Measurements from ENCODE around the gene ALDH7A1.
"Not testable (repeated sequence)": the region's sequence is repeated elsewhere in the genome, so short reads cannot be mapped to it uniquely, and the experiment has no call there.

Gene ALDH7A1

DNA sequence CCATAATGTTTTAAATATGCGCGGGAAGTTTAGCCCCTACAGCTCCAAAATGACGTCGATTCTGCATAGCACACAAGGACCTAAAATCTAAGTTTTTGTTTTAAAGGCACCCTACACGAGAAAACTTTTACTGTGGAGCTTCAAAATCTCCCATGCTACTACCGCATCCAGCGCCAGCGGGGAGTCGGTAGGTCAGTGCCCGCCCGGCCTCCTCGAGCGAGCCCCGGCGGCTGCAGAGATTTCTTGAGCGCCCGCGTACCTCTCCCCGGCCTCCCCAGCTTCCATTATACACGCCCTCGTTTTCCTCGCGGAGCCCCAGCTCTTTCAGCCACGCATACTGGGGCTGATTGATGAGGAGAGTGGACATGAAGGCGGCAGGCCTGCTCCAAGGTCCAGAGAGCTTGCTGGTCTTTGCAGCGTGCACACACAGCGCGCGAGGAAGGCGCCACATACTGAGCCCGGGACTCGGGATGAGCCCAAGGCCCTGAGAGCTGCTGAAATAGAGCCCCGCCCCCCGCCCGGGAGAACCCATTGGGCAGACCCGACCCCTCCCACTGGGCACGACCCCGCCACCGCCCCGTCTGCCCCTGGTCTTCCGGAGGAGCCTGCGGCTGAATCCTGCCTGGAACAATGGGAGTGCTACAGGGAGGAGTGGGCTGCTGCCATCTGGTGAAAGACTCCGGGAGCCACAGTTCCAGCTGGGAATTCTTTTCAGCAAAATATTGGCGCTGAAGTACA lies at the start of gene ALDH7A1:
Gene ALDH7A1, minus strand, starts transcription at position 472 of the 738 bp plus-strand sequence. Its CDS starts 21 bp downstream, at position 451.
- peak; percentile 77 for DNase-seq

DNA sequence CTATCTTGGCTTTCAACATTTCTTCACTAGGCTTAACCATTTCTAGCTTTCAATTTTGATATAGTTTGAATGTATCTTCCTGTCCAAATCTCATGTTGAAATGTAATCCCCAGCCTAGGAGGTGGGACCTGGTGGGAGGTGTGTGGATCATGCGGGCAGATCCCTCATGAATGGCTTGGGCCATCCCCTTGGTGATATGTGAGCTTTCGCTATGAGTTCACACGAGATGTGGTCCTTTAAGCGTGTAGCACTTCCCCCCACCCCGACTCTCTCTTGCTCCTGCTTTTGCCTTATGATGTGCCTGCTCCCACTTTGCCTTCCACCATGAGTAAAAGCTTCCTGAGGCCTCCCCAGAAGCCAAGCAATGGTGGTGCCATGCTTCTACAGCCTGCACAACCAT lies 46.4 kb upstream of the ALDH7A1 start:
- DNase-seq, result no peak

DNA sequence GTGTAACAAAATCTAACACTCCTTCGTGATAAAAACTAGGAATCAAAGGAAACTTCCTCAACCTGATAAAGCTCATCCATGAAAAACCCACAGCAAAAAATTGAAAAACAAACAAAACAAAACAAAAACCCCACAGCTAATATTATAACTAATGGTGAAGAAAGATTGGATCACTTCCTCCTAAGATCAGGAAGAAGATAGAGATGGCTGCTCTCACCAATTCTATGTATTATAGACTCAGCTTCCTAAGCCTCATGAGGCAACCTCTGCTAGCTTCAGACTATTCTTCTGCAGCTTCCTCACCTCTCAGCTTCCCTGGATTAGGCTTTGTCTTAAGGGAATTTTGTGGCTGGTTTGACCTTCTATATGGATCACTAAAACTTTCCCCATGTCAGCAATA lies 45.8 kb upstream of the ALDH7A1 start:
- DNase-seq, result no peak

DNA sequence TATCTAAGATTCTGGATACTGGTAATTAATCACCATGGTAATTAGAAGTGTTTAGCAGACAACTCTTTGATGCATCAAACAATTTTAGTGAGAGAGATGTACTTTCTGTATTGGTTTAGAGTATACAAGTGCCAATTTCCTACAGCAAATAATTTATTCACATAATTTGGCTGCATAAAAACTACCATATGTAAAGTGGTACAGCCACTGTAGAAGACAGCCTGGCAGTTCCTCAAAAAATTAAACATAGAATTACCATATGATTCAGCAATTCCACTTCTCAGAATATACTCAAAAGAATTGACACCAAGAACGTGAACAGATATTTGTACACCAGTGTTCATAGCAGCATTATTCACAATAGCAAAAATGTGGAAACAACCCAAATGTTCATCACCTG lies 41.9 kb upstream of the ALDH7A1 start:
- DNase-seq, result no peak

DNA sequence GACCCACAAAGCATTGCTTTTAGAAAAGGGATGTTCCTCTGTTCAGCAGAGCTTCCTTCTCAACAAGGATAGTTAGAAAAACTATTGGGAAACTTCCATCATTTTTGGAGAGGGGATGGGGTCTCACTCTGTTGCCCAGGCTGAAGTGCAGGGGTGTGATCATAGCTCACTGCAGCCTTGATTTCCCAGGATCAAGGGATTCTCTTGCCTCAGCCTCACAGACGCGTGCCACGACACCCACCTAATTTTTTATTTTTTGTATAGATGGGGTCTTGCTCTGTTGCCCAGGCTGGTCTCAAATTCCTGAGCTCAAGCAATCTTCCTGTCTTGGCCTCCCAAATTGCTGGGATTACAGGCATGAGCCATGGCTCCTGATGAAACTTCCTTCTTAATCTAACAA lies 40.6 kb upstream of the ALDH7A1 start:
- no peak for DNase-seq

DNA sequence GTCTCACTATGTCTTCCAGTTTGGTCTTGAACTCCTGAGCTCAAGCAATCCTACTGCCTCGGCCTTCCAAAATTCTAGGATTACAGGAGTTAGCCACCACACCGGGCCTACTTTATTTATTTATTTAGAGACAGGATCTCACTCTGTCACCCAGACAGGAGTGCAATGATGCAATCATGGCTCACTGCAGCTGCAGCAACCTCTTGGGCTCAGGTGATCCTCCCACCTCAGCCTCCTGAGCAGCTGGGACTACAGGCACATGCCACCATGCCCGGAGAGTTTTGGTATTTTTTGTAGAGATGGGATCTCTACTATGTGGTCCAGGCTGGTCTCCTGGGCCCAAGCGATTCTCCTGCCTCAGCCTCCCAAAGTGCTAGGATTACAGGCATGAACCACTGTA lies 38.5 kb upstream of the ALDH7A1 start:
- DNase-seq, result no peak

DNA sequence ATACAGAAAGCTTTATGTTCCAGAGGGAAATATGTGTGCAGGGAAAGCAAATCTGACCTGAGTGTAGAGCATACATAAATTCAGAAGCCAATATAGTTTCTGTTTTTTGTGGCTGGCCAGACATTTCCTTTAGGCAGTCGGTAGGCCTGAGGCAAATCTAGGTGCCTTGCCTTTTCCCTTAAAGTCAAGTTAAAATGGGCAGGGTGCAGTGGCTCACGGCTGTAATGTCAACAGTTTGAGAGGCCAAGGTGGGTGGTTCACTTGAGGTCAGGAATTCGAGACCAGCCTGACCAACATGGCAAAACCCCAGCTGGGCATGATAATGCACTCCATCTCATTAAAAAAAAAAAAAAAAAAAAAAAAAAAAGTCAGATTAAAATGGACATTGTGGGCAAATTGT lies 36.9 kb upstream of the ALDH7A1 start:
- no peak for DNase-seq

DNA sequence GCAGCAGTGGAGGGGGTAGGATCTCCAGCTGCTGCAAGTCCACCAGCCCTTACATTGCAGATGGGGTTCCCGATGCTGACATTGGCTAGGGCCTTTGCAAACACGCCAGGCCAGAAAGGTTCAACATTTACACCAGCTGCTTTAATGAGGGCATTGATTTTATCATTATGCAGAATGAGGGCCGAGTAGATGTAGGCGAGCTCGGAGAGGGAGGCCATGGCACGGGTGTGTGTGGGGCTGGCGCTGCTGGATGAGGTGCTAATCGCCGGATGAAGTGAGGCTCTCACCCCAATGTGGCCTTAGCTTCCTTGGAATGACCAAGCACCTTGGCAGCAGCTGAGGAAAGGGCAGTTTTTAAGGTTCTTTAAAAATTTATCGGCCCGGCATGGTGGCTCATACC lies 33.1 kb upstream of the ALDH7A1 start:
- DNase-seq, result no peak

DNA sequence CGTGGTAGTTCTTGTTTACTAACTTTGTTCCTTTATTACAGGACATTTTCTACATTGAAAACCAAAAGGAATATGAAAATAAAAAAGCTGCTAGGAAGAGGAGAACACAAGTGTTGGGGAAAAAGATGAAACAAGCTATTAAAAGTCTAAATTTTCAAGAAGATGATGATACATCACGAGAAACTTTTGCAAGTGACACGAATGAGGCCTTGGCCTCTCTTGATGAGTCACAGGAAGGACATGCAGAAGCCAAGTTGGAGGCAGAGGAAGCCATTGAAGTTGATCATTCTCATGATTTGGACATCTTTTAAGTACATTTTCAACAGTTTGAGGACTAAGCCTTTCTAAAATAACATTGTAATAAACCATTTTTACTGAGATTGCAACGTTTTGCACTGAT lies 29.5 kb upstream of the ALDH7A1 start:
- no peak for DNase-seq

DNA sequence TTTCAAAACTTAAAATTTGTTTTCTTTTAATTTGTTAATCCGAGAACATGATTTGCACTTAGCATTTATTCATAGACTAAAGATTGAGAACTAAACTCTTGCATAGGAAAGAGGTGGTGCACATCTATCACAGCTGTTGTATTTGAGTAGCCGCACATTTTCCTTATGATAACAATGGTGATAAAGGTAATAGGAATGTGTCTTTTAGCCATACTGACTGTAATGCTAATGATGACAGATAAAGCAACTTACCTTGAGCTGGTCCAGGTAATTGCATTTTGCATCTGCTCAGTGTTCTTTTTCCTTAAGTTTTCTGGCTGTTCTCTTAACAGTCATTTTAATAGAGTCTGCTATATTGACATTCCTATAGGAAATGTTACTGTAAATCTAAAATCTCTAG lies 24.8 kb upstream of the ALDH7A1 start:
- no peak for DNase-seq

DNA sequence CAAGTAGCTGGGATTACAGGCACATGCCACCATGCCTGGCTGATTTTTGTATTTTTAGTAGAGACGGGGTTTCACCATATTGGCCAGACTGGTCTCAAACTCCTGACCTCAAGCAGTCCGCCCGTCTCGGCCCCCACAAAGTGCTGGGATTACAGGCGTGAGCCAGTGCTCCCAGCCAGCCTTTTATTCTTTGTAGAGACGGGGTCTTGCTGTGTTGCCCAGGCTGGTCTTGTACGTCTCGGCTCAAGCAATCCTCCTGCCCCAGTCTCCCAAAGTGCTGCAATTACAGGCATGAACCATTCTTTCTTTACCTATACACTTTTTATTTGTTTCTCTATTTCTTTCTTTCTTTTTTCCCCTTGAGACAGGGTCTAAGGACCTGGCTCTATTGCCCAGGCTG lies 22.6 kb upstream of the ALDH7A1 start:
- DNase-seq, result not testable (repeated sequence)

DNA sequence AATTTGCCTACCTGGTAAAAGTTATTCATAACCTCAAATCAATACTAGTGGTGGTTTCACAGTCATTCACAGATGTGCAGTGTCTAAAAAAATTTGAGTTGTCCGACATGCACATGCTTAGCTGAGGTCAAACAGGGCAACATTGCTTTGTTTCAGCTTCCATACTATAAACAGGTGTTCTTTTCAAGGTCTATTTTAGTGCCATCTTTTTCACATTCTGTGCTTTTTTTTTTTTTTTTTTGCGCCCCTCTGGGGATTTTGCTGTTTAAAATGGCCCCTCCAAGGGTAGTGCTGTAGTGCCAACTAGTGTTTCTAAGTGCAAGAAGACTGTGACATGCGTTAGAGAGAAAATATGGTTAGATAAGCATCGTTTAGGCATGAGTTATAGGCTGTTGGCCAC lies 20.3 kb upstream of the ALDH7A1 start:
- DNase-seq, result no peak

DNA sequence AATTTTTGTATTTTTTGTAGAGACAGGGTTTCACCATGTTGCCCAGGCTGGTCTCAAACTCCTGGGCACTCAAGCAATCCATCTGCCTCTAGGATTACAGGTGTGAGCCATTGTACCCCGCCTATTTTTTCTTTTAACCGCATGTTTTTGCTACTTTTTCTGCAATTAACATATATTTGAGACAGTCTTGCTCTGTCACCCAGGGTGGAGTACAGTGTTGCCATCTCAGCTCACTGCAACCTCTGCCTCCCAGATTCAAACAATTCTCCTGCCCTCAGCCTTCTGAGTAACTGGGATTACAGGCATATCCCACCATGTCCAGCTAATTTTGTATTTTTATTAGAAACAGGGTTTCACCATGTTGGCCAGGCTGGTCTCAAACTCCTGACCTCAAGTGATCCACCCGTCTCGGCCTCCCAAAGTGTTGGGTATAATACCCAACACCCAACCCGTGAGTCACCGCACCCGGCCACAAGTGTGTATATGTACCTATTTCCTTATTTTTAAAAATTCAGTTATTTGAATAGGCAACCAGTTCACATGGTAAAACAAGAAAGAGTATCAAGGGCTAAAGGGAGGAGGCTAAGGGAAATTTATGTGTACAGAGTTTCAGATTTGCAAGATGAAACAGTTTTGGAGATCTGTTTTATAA lies 19.0 kb upstream of the ALDH7A1 start:
- DNase-seq, result no peak

DNA sequence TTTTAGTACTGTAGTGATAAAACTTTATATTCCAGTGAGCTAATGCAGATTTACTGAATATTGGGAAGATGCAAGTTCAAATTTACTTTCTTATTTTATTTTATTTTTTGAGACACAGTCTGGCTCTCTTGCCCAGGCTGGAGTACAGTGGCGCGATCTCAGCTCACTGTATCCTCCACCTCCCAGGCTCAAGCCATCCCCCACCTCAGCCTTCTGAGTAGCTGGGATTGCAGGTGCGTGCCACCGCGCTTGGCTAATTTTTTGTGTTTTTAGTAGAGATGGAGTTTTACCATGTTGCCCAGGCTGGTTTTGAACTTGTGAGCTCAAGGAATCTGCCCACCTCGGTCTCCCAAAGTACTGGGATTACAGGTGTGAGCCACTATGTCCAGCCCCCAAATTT lies 15.6 kb upstream of the ALDH7A1 start:
- DNase-seq, result no peak

DNA sequence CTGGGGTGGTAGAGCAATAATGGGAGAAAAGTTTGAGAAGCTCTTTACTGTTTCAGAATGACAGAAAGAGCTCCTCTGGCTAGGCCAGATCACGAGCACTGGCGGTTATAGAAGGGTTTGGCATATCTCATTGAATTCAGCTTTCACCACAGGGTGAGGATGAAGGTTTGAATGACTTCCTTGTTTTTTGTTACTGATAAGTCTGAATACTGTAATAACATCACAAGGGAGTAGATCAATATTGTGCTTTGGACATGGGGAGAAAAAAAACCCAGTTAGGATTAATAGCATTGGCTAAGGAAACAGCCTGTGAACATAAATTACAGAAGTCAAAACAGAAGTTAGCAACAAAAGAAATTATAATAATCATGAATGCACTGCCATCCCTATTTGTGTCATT lies 15.1 kb upstream of the ALDH7A1 start:
- DNase-seq, result no peak

DNA sequence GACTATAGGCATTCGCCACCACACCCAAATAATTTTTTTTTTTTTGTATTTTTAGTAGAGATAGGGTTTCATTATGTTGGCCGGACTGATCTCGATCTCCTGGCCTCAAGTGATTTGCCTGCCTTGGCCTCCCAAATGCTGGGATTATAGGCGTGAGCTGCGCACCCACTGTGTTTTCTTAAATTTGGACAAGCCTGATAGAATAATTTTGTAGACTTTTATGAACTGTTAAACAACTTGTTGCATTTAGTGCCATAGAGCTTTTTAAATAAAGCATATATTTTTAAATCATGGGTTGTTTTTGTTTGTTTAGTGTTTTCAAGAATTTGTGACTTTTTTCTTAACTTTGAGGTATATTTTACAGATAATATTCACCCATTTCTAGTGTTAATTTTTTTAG lies 10.5 kb upstream of the ALDH7A1 start:
- no peak for DNase-seq

DNA sequence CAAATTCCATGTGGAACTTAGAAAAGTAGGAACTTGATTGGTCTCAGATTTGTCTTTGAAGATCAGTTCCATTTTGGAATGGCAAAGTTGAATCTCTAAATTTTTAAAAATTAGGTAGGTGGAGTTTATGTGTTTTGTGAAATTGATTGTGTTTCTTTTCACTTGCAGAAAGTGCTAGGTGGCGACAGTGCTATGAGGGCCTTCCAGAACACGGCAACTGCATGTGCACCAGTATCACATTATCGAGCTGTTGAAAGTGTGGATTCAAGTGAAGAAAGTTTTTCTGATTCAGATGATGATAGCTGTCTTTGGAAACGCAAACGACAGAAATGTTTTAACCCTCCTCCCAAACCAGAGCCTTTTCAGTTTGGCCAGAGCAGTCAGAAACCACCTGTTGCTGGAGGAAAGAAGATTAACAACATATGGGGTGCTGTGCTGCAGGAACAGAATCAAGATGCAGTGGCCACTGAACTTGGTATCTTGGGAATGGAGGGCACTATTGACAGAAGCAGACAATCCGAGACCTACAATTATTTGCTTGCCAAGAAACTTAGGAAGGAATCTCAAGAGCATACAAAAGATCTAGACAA lies 8.5 kb upstream of the ALDH7A1 start:
- DNase-seq, result no peak

DNA sequence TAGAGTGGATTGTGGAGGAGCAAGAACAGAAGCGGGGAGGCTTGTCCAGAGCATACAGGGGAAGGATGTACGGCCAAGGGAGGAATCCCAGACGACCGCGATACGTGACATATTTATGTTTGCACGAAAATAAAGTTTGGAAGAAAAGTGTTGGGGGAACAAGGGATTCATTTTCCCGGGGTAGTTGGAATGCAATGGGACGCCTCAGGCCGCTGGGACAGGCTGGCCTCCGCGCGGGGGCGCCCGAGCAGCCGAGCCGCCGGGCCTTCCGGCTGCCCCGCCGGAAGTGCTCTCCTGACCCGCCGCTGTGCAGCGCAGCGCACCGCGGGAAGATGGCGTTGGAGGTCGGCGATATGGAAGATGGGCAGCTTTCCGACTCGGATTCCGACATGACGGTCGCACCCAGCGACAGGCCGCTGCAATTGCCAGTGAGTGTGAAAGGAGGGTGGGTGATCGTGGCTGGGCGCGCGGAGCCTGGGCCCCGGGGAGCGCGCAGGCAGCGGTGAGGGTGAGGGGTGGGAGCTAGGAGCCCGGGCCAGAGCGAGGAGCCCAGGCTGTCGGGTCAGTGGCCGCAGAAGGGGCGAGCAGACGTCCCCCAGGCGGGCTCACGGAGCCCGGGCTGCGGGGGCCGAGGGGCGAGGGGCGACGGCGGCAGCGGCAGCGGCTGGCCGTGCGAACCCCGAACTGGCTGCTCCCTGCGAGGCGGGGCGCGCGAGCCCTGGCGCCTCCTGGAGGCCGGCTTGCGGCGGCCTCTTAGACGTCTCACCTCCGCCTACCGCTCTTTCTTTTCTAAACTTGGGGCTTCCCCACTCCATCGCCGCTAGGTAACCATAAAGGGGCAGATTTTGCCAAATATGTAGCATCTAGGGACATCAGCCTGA lies 5.9 kb upstream of the ALDH7A1 start, which contains the start of gene PHAX:
Gene PHAX, plus strand, starts transcription at position 317 of the 881 bp plus-strand sequence. Its CDS starts 16 bp downstream, at position 333.
- DNase-seq, result peak; percentile 84

DNA sequence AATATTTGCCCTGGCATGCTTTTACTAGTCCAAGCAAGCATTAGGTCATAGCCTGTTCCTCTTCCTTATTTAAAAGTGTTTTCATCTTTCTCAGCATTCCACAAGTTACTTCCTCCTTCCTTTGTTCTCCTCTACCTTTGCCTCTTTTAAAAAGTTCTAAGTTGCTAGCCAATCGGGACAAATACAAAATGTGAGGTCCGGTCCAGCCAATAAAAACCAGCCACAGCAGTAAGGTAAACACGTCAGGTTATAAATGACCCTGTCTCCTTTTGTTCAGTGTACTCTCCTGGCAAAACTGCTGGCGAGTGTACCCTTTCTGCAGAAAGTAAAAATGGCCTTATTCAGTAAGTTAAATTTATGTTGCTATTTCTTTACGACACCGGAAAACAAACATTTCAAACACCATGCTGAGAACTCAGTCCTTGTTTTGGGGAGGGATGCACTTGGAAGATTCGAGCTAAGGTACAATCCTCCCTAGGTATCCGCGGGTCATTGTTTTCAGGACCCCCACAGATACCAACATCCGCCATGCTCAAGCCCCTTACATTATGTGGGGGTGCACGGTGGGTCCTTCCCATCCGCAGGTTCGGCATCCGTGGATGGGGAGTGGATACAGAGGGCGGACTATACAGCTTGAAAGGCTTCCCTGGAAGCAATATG lies 5.1 kb upstream of the ALDH7A1 start:
- not testable (repeated sequence) for DNase-seq

DNA sequence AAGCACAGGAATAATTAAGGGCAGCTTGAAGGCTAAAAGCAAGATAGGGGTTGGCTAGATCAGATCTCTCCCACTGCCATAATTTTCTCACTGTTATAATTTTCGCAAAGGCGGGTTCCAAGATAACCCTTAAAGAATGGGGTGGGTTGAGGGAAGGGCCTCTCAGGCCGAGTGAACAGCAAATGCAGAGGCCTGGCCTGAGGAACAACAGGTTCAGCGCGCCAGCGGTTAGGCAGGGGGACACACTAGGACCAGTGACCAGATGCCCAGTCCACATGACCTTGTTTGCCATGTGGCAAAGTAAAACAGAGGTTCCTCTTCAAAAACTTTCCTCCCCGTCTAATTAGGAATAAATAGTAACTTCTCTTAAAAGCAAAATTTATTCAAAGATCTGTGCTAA lies 4.5 kb upstream of the ALDH7A1 start:
- no peak for DNase-seq

DNA sequence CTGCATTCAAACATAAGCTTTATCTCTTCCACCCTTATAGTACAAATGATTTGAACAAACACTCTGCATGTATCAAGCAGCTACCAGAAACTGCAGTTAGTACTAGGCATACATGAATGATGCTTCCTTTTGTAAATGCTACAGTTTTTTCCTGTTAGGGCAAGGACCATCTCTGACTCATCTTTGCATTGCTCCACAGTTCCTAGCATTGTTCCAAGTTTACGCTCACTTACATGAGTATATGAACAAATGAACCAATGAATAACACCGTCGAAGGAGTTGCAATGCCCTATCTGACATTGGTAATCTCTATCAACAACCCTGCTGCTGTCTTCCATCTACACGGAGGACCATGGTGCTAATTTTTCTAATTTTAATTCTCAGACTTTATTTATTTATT lies 2.1 kb upstream of the ALDH7A1 start:
- no peak for DNase-seq

DNA sequence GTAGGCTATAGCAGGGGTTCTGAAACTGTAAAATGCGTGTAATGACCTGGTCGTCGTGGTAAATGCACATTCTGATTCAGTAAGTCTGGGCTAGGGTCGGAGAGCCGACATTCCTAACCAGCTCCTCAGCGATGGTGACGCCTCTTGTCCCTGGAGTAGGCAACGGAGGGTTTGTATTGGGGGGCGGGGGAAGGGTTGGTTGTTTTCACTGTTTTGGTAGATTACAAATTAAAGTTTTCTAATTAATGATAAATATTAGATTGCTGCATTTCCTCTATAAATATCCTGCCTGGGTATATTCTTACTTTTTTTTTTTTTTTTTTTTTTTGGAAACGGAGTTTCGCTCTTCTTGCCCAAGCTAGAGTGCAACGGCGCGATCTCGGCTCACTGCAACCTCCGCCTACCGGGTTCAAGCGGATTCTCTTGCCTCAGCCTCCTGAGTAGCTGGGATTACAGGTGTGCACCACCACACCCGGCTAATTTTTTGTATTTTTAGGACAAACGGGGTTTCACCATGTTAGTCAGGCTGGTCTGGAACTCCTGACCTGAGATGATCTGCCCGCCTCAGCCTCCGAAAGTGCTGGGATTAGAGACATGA lies 566 bp upstream of the ALDH7A1 start:
- DNase-seq, result no peak
